Endothelial cell of umbilical vein (primary cell): ENCODE results near the gene APP. TPM values are rescaled to one million over a fixed set of nuclear protein-coding genes. Genes with fewer than 3 reads are reported as not detected.

ENCODE experiments used
- BruUV-seq: library from RNA; stranded (reverse); fragments of 400-500 nt; replicated peaks from 2 replicates; lab custom pipeline; 2021; lab: Mats Ljungman, UMichigan
- CTCF ChIA-PET: fragments of 300-600, 350-600 bp; sonication (Branson Sonifier 250); formaldehyde crosslinking; loops from one replicate; lab custom pipeline; 2021; ENCODE audit warnings: antibody characterized with exemption, inconsistent platforms; lab: Charles Lee
- POLR2A ChIA-PET: fragments of 300-600, 350-600 bp; sonication (Branson Sonifier 250); formaldehyde crosslinking; loops from one replicate; lab custom pipeline; 2021; ENCODE audit warnings: antibody characterized with exemption, inconsistent platforms; lab: Charles Lee
- DNase-seq: peaks from one replicate; pipeline ENCODE4 v3.0.0-alpha.2; 2011; ENCODE audit warnings: low read depth, low spot score
- FAIRE-seq: peaks from 2 replicates; lab custom pipeline; 2011; peaks lifted over from hg19 to GRCh38; lab: Jason Lieb, UNC
- H2AFZ ChIP-seq: 2 replicates; pipeline ENCODE4 v1.6.0; 2012; ENCODE audit warnings: low read depth, low read length, control low read depth, inconsistent platforms
- H3K27ac ChIP-seq: 2 replicates; pipeline ENCODE4 v1.5.1; 2011; ENCODE audit warnings: low read depth, mild to moderate bottlenecking, control low read depth, low read length, moderate library complexity; ENCODE audit not compliant: insufficient read depth
- H3K27me3 ChIP-seq, 2 experiments: 2 replicates each; pipeline versions ENCODE4 v1.6.0 to v1.6.1; 2011; ENCODE audit warnings: low read length in 2 of 2, mixed read lengths in 1 of 2; ENCODE audit not compliant: control insufficient read depth in 2 of 2, insufficient read depth in 2 of 2
- H3K36me3 ChIP-seq, 2 experiments: 2 replicates in 1 of 2; 3 replicates in 1 of 2; pipeline ENCODE4 v1.5.1; 2011; ENCODE audit warnings: low read length in 2 of 2, mild to moderate bottlenecking in 1 of 2, moderate library complexity in 1 of 2; ENCODE audit not compliant: control insufficient read depth in 2 of 2, insufficient read depth in 2 of 2; ENCODE audit errors: extremely low read depth in 1 of 2
- H3K4me1 ChIP-seq: 3 replicates; pipeline ENCODE4 v1.5.1; 2011; ENCODE audit warnings: mild to moderate bottlenecking, low read length; ENCODE audit not compliant: control insufficient read depth, insufficient read depth; ENCODE audit errors: extremely low read depth
- H3K4me2 ChIP-seq: 2 replicates; pipeline ENCODE4 v1.6.1; 2011; ENCODE audit warnings: low read length, control low read depth, mixed read lengths; ENCODE audit not compliant: insufficient read depth
- H3K4me3 ChIP-seq, 3 experiments: fragments of 200-600 bp in 1 of 3; sonication (generic), shearing (Covaris generic) in 1 of 3; replicated peaks in 1 of 3; 2 replicates each; pipeline ENCODE4 v1.5.1; 2011 to 2016; ENCODE audit warnings: control low read depth in 3 of 3, low read length in 3 of 3, mild to moderate bottlenecking in 2 of 3, inconsistent platforms in 1 of 3, low read depth in 1 of 3, moderate library complexity in 1 of 3; ENCODE audit not compliant: insufficient read depth in 1 of 3
- H3K79me2 ChIP-seq: 2 replicates; pipeline ENCODE4 v1.6.0; 2012; ENCODE audit warnings: low read length, inconsistent platforms; ENCODE audit not compliant: control insufficient read depth, insufficient read depth
- H3K9ac ChIP-seq: replicated peaks from 2 replicates; pipeline ENCODE3; 2011; ENCODE audit warnings: low read length, control low read depth; ENCODE audit not compliant: insufficient read depth; ENCODE audit errors: extremely low read depth
- H3K9me1 ChIP-seq: replicated peaks from 3 replicates; pipeline ENCODE4 v1.6.0; 2011; ENCODE audit warnings: mild to moderate bottlenecking, low read length; ENCODE audit not compliant: control insufficient read depth, insufficient read depth; ENCODE audit errors: extremely low read depth
- H3K9me3 ChIP-seq: replicated peaks from 2 replicates; pipeline ENCODE4 v1.5.1; 2012; ENCODE audit warnings: low read length, inconsistent platforms; ENCODE audit not compliant: control insufficient read depth, insufficient read depth
- H4K20me1 ChIP-seq: replicated peaks from 2 replicates; pipeline ENCODE3; 2011; ENCODE audit warnings: mild to moderate bottlenecking, low read length; ENCODE audit not compliant: control insufficient read depth, insufficient read depth; ENCODE audit errors: extremely low read depth
- CTCF ChIP-seq, 2 donors: IDR thresholded peaks; 1 replicate in 1 of 2; 2 replicates in 1 of 2; pipeline ENCODE4 v1.5.1; 2011; ENCODE audit warnings: low read length in 2 of 2, mild to moderate bottlenecking in 2 of 2, moderate library complexity in 2 of 2, control low read depth in 1 of 2, inconsistent platforms in 1 of 2, low read depth in 1 of 2; ENCODE audit not compliant: insufficient read depth in 1 of 2; ENCODE audit errors: extremely low read depth in 1 of 2
- EZH2 ChIP-seq: IDR thresholded peaks from 2 replicates; pipeline ENCODE4 v1.6.1; 2012; ENCODE audit warnings: borderline replicate concordance, low read depth, mild to moderate bottlenecking, moderate library complexity, low read length, inconsistent platforms; ENCODE audit not compliant: severe bottlenecking
- GATA2 ChIP-seq: IDR thresholded peaks from 2 replicates; pipeline ENCODE4 v1.7.0; 2011; ENCODE audit warnings: low read depth, mild to moderate bottlenecking, moderate library complexity, mixed read lengths, low read length; ENCODE audit not compliant: insufficient read length, insufficient read depth
- JUN ChIP-seq: IDR thresholded peaks from 2 replicates; pipeline ENCODE4 v1.6.1; 2011; ENCODE audit warnings: borderline replicate concordance, low read depth; ENCODE audit not compliant: insufficient read length, insufficient read depth
- POLR2A ChIP-seq: IDR thresholded peaks from 2 replicates; pipeline ENCODE4 v1.6.1; 2012; ENCODE audit warnings: low read depth, mild to moderate bottlenecking, control low read depth, low read length
- POLR2AphosphoS5 ChIP-seq: IDR thresholded peaks from 2 replicates; pipeline ENCODE4 v1.6.1; 2012; ENCODE audit warnings: low read depth, mild to moderate bottlenecking, control low read depth, low read length, moderate library complexity; ENCODE audit not compliant: insufficient read depth
- dilution Hi-C: fragments of 300-500 bp; cut with MboI; formaldehyde crosslinking; loops from one replicate; pipeline ENCODE4 v1.15.0; 2019; ENCODE audit warnings: low sequenced_read_pairs; ENCODE audit not compliant: extremely low pct_ligation_motif_present
- intact Hi-C: fragments of 100-400 bp; cut with micrococcal nuclease; formaldehyde crosslinking; loops from one replicate; pipeline ENCODE4 v1.10.0; 2022
- polyA plus RNA-seq, 4 experiments: library from polyadenylated mRNA; depleted of rRNA in 3 of 4; stranded (reverse) in 3 of 4; unstranded in 1 of 4; fragments of >200 nt; gene quantifications; 2 replicates each; pipeline versions ENCODE4 v1.2.1 to v1.2.3, GENCODE V29; 2011 to 2012; ENCODE audit warnings: missing spikeins in 1 of 4
- total RNA-seq: library from RNA; stranded (reverse); gene quantifications from 2 replicates; pipeline ENCODE4 v1.2.3, GENCODE V29; 2021

APP gene
- total and polyA plus RNA-seq, 2 donors (not counting 3 experiments of a cell fraction or from before 2014, with no cell fraction given) = 914 to 928 TPM

- CTCF ChIA-PET = interaction anchor here (1.1 to 1.9 kb wide), 5 partner anchors 13 to 149 kb away, joined by 3 to 12 read pairs (median 4); no protein-coding TSS in a partner anchor
These were observed 258.7 kb downstream of the APP start for GRCh38 chr21:25911730-25912401.

More at GRCh38 chr21:25911730-25912401, 258.7 kb downstream of the APP start:
- Histone ChIP-seq H3K9me3 (no peaks in the 10 kb centered on the region), H2AFZ (no peak overlapping the region), H4K20me1 (no peaks in the 10 kb centered on the region), H3K4me3 (no peak overlapping the region), H3K9ac (no peak overlapping the region), H3K27ac (no peak overlapping the region), H3K36me3 (peaks cover 0 to 2% of the 10 kb centered on the region in 2 experiments), H3K79me2 (peaks cover 29% of the 10 kb centered on the region), H3K27me3 (no peaks in the 10 kb centered on the region), H3K9me1 (no peaks in the 10 kb centered on the region), H3K4me2 (peak overlapping the region; percentile 18), H3K4me1 (peaks cover 34% of the 10 kb centered on the region)
- dilution Hi-C loops (no loop called here), intact Hi-C loops (no loop called here)
- TF ChIP-seq POLR2AphosphoS5 (no peak), POLR2A (no peak), GATA2 (no peak), EZH2 (no peak), JUN (no peak), CTCF (IDR thresholded peaks at IDR 0.05; ENCODE audit: extremely low read depth in 1 of 2, insufficient read depth in 1 of 2, low read depth in 1 of 2, low read length in 2 of 2) (no peak)
- POLR2A ChIA-PET = no interaction called here
- peak; percentile 69 for DNase-seq
- BruUV-seq = no TSS peak
- FAIRE-seq = peak; percentile 80
